Measurements from ENCODE around the gene CAPN1. TPM values are rescaled to one million over a fixed set of nuclear protein-coding genes. Genes with fewer than 3 reads are reported as not detected.

CAPN1 gene
- total and polyA plus RNA-seq, 2 of the 13 experiments (the other 11 are each of a cell fraction or from before 2014, with no cell fraction given) = 57.3 to 82.6 TPM

DNA sequence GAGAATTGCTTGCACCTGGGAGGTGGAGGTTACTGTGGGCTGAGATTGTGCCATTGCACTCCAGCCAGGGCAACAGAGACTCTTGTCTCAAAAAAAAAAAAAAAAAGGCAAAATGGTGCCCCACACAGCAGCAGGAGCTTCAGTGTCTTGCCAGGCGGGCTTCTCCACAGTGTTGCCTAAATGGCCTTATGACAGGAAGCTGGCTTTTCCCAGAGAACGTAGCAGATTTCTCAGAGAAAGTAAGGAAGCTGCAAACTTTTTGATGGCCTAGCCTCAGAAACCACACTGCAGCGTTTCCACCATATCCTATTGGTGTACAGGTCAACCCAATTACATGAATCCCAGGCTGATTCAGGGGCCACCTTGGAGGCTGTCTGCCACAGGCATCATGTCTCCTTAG lies 24.4 kb upstream of the CAPN1 start:
- intact Hi-C loops (cut with micrococcal nuclease; ENCODE audit: unreplicated experiment) = no loop called here
- no peak overlapping the region for H3K4me2 ChIP-seq (ENCODE audit: low read depth, low read length)
- no peak overlapping the region for H3K27ac ChIP-seq (ENCODE audit: extremely low read length, insufficient read depth, low read length)
- H3K9me3 ChIP-seq (ENCODE audit: low read length) = no peaks in the 10 kb centered on the region
- H2AFZ ChIP-seq (ENCODE audit: low read length) = no peak overlapping the region
- POLR2A ChIA-PET = interaction anchor here (1.8 kb wide), 1 partner anchor 22 kb away, joined by 8 read pairs; no protein-coding TSS in a partner anchor
- TF ChIP-seq UBTF (CRISPR knock-in tag; IDR thresholded peaks at IDR 0.05) (no peak), ZNF747 (CRISPR knock-in tag; IDR thresholded peaks at IDR 0.05; ENCODE audit: borderline replicate concordance) (no peak), FOXA3 (CRISPR knock-in tag; IDR thresholded peaks at IDR 0.05) (no peak), NFIB (CRISPR knock-in tag; IDR thresholded peaks at IDR 0.05; ENCODE audit: borderline replicate concordance) (no peak), PAX8 (CRISPR knock-in tag; IDR thresholded peaks at IDR 0.05; ENCODE audit: borderline replicate concordance) (no peak), ZNF207 (IDR thresholded peaks at IDR 0.05; ENCODE audit: borderline replicate concordance) (no peak), HMGA1 (CRISPR knock-in tag; conservative IDR thresholded peaks at IDR 0.05) (no peak)
- BruUV-seq (replicated peaks) = no TSS peak
- no peak overlapping the region for H3K4me3 ChIP-seq (replicated peaks in 1 of 3; ENCODE audit: insufficient read depth in 1 of 3, low read depth in 2 of 3, low read length in 3 of 3)
- in situ Hi-C loops (cut with HindIII; ENCODE audit: extremely low pct_ligation_motif_present, low pct_unique_long_range_greater_than_20kb) = no loop called here
- no peaks in the 10 kb centered on the region for H4K20me1 ChIP-seq (ENCODE audit: insufficient read depth, low read length)
- CTCF ChIA-PET (ENCODE audit: low intra/inter-chr PET ratio, low total read pairs) = no interaction called here
- H3K79me2 ChIP-seq (ENCODE audit: insufficient read depth, low read length) = no peaks in the 10 kb centered on the region
- WGBS (ENCODE audit: low lambda C conversion rate) = 54% methylated on average over 3 of the region's 3 CpGs
- no peak overlapping the region for H3K9ac ChIP-seq (ENCODE audit: insufficient read depth, low read depth, low read length)
- no peak for FAIRE-seq
- peaks cover 13% of the 10 kb centered on the region for H3K4me1 ChIP-seq (ENCODE audit: insufficient read depth, low read length)
- DNase-seq (ENCODE audit: low spot score) = no peak
- no peaks in the 10 kb centered on the region for H3K36me3 ChIP-seq (replicated peaks in 1 of 2; ENCODE audit: control insufficient read depth in 1 of 2, insufficient read depth in 2 of 2, low read length in 2 of 2)
- no peaks in the 10 kb centered on the region for H3K27me3 ChIP-seq (ENCODE audit: control insufficient read depth in 1 of 2, insufficient read depth in 2 of 2, low read length in 2 of 2)
- no peak for ATAC-seq

DNA sequence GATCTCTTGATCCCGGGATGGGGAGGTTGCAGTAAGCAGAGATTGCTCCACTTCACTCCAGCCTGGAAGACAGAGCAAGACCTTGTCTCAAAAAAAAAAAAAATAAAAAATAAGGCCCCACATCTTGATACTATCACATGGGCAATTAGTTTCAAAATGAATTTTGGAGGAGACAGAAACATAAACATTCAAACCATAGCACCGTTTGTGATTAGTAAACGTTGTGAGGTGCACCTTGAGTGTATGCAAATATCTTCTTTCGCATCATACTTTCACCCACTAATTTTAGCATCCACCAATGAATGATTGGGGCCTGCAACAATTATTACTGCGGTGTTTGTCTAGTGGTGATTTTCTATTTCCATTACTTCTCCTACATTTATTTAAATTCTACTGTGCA lies 22.7 kb upstream of the CAPN1 start:
- POLR2A ChIA-PET = no interaction called here
- in situ Hi-C loops (cut with HindIII; ENCODE audit: extremely low pct_ligation_motif_present, low pct_unique_long_range_greater_than_20kb) (no loop called here), intact Hi-C loops (cut with micrococcal nuclease; ENCODE audit: unreplicated experiment) (no loop called here)
- no peak overlapping the region for H3K4me2 ChIP-seq (ENCODE audit: low read depth, low read length)
- DNase-seq (ENCODE audit: low spot score) (no peak), FAIRE-seq (no peak), ATAC-seq (no peak)
- no peaks in the 10 kb centered on the region for H3K9me3 ChIP-seq (ENCODE audit: low read length)
- no TSS peak for BruUV-seq (replicated peaks)
- CTCF ChIA-PET (ENCODE audit: low intra/inter-chr PET ratio, low total read pairs) = no interaction called here
- H2AFZ ChIP-seq (ENCODE audit: low read length) = no peak overlapping the region
- H3K79me2 ChIP-seq (ENCODE audit: insufficient read depth, low read length) = no peaks in the 10 kb centered on the region
- H3K4me1 ChIP-seq (ENCODE audit: insufficient read depth, low read length) = peaks cover 11% of the 10 kb centered on the region
- no peak overlapping the region for H3K9ac ChIP-seq (ENCODE audit: insufficient read depth, low read depth, low read length)
- H3K36me3 ChIP-seq (replicated peaks in 1 of 2; ENCODE audit: control insufficient read depth in 1 of 2, insufficient read depth in 2 of 2, low read length in 2 of 2) = no peaks in the 10 kb centered on the region
- no peaks in the 10 kb centered on the region for H3K27me3 ChIP-seq (ENCODE audit: control insufficient read depth in 1 of 2, insufficient read depth in 2 of 2, low read length in 2 of 2)
- H3K27ac ChIP-seq (ENCODE audit: extremely low read length, insufficient read depth, low read length) = no peak overlapping the region
- 59% methylated on average over 5 of the region's 5 CpGs for WGBS (ENCODE audit: low lambda C conversion rate)
- H4K20me1 ChIP-seq (ENCODE audit: insufficient read depth, low read length) = no peaks in the 10 kb centered on the region
- no peak overlapping the region for H3K4me3 ChIP-seq (replicated peaks in 1 of 3; ENCODE audit: insufficient read depth in 1 of 3, low read depth in 2 of 3, low read length in 3 of 3)
- no peak for TF ChIP-seq ZUFSP (CRISPR knock-in tag; IDR thresholded peaks at IDR 0.05; ENCODE audit: borderline replicate concordance)
- TF ChIP-seq, protein P1, sequence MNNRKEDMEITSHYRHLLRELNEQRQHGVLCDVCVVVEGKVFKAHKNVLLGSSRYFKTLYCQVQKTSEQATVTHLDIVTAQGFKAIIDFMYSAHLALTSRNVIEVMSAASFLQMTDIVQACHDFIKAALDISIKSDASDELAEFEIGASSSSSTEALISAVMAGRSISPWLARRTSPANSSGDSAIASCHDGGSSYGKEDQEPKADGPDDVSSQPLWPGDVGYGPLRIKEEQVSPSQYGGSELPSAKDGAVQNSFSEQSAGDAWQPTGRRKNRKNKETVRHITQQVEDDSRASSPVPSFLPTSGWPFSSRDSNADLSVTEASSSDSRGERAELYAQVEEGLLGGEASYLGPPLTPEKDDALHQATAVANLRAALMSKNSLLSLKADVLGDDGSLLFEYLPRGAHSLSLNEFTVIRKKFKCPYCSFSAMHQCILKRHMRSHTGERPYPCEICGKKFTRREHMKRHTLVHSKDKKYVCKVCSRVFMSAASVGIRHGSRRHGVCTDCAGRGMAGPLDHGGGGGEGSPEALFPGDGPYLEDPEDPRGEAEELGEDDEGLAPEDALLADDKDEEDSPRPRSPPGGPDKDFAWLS (CRISPR knock-in tag; IDR thresholded peaks at IDR 0.05; ENCODE audit: borderline replicate concordance) = no peak
